NT2/D1 (cell line): ENCODE data around the gene ZNF778.
"Not testable (repeated sequence)": the region's sequence is repeated elsewhere in the genome, so short reads cannot be mapped to it uniquely, and the experiment has no call there.

Source experiments
- DNase-seq: peaks from one replicate; pipeline ENCODE4 v3.0.0-alpha.2; 2011; ENCODE audit warnings: low read depth, low spot score
- H3K27me3 ChIP-seq: 2 replicates; pipeline ENCODE4 v1.6.0; 2011; ENCODE audit warnings: mild to moderate bottlenecking; ENCODE audit not compliant: insufficient read length, insufficient read depth
- H3K36me3 ChIP-seq: 2 replicates; pipeline ENCODE4 v1.6.1; 2011; ENCODE audit warnings: mild to moderate bottlenecking, low read length, mixed read lengths; ENCODE audit not compliant: insufficient read depth, insufficient read length
- H3K4me1 ChIP-seq: 2 replicates; pipeline ENCODE4 v1.5.1; 2011; ENCODE audit not compliant: insufficient read depth, insufficient read length
- H3K4me3 ChIP-seq: 2 replicates; pipeline ENCODE4 v1.5.1; 2011; ENCODE audit warnings: low read depth; ENCODE audit not compliant: insufficient read length
- H3K9ac ChIP-seq: 2 replicates; pipeline ENCODE4 v1.6.0; 2011; ENCODE audit warnings: low read depth; ENCODE audit not compliant: insufficient read length
- H3K9me3 ChIP-seq: 2 replicates; pipeline ENCODE4 v1.5.1; 2011; ENCODE audit warnings: mild to moderate bottlenecking, low read length; ENCODE audit not compliant: insufficient read depth
- SUZ12 ChIP-seq: IDR thresholded peaks from 2 replicates; pipeline ENCODE4 v1.6.1; 2011; ENCODE audit not compliant: insufficient read length, insufficient read depth; ENCODE audit errors: extremely low read depth
- YY1 ChIP-seq: IDR thresholded peaks from 2 replicates; pipeline ENCODE4 v1.6.1; 2011; ENCODE audit not compliant: insufficient read length, insufficient read depth
- ZNF274 ChIP-seq: IDR thresholded peaks from 2 replicates; pipeline ENCODE4 v1.6.1; 2011; ENCODE audit warnings: mild to moderate bottlenecking, low read depth, low read length

Gene ZNF778

DNA sequence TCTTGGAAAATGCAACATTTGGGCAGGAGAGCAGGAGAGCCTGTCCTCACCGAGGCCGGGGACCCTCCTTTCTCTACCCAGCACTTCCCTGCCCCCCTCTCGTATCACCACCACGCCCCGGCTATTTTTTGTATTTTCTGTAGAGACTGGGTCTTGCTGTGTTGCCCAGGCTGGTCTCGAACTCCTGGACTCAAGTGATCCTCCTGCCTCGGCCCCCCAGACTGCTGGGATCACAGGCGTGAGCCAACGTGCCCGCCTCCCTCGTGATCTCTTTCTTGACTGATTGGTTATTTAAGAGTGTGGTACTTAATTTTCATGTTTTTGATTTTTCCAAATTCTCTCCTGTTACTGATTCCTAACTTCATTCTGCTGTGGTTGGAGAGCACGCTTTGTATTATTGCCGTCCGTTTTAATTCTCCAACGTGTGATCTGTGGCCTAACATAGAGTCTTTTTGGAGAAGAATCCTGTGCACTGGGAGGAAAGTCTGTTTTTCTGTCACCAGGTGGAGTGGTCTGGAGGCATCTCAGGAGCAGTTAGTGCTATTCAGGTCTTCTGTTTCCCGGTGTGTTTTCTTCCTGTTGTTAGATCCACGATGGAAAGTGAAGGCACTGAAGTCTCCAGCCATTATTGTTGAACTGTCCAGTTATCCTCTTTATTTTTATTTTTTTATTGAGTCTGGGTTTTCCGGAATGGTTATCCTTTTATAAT is 40.4 kb downstream of the ZNF778 start:
- Histone ChIP-seq H3K4me1 (peaks cover 3% of the 10 kb centered on the region), H3K9me3 (peaks cover 4% of the 10 kb centered on the region; the same call in 1 of the 2 replicates), H3K9ac (peak overlapping the region; percentile 85), H3K36me3 (no peaks in the 10 kb centered on the region), H3K4me3 (peak overlapping the region; percentile 50), H3K27me3 (peaks cover 17% of the 10 kb centered on the region)
- DNase-seq, result no peak
- TF ChIP-seq ZNF274 (no peak), SUZ12 (no peak), YY1 (no peak)

GRCh38 chr16:89259901-89260300 is 42.4 kb downstream of the ZNF778 start:
- H3K4me1 ChIP-seq, H3K36me3 ChIP-seq, H3K4me3 ChIP-seq, H3K9me3 ChIP-seq, H3K9ac ChIP-seq, DNase-seq: not testable (repeated sequence)
- peaks cover 17% of the 10 kb centered on the region for H3K27me3 ChIP-seq

GRCh38 chr16:89261691-89262563 is 44.4 kb downstream of the ZNF778 start:
- Histone ChIP-seq H3K4me1 (no peaks in the 10 kb centered on the region), H3K9me3 (peaks cover 4% of the 10 kb centered on the region; the same call in 1 of the 2 replicates), H3K36me3 (peaks cover 26% of the 10 kb centered on the region), H3K27me3 (peaks cover 11% of the 10 kb centered on the region), H3K9ac (no peak overlapping the region), H3K4me3 (no peak overlapping the region)
- DNase-seq, result no peak
- TF ChIP-seq SUZ12 (no peak), YY1 (no peak), ZNF274 (no peak)

- H3K9me3 ChIP-seq, result peaks cover 4% of the 10 kb centered on the region; the same call in 1 of the 2 replicates
- no peak overlapping the region for H3K9ac ChIP-seq
- TF ChIP-seq SUZ12 (no peak), ZNF274 (no peak), YY1 (no peak)
- H3K4me1 ChIP-seq, result peaks cover under 1% of the 10 kb centered on the region
- no peak for DNase-seq
- H3K36me3 ChIP-seq, result peaks cover 46% of the 10 kb centered on the region
- no peak overlapping the region for H3K4me3 ChIP-seq
- no peaks in the 10 kb centered on the region for H3K27me3 ChIP-seq
Observed at GRCh38 chr16:89264800-89265550, 47.5 kb downstream of the ZNF778 start.

GRCh38 chr16:89265647-89266046 is 48.1 kb downstream of the ZNF778 start:
- Histone ChIP-seq H3K9ac (no peak overlapping the region), H3K4me1 (peaks cover 2% of the 10 kb centered on the region), H3K36me3 (peaks cover 53% of the 10 kb centered on the region), H3K4me3 (no peak overlapping the region), H3K27me3 (no peaks in the 10 kb centered on the region), H3K9me3 (peaks cover 4% of the 10 kb centered on the region; the same call in 1 of the 2 replicates)
- no peak for TF ChIP-seq SUZ12
- DNase-seq, result no peak

DNA sequence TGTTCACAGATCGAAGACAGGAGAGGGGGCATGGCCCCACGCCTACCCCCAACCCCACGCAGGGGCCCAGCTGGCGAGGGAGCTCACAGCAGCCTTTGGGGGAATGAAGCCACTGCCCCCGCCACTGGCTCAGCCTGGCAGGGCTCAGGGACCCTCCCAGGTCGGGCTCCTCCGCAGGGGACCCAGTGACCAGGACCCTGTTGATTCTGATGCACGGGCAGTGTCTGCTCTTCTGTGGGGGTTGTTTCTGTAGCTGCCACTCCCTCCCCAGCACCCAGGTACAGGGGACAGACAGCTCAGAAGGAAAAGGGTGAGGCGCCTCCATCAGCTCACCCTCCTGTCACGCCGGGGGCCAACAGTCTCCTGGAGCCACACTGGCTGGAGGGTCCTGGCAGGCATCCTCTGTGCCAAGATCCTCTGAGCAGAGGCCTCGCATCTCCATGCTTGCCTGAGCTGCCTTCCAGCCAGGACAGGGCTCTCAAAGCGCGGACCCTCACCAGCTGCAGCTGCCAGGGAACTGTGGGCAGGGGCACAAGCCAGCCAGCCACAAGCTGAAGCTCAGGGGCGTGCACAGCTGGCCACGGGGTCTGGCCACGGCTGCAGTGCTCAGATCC is 49.1 kb downstream of the ZNF778 start:
- Histone ChIP-seq H3K4me3 (no peak overlapping the region), H3K4me1 (peaks cover 2% of the 10 kb centered on the region), H3K9ac (no peak overlapping the region), H3K36me3 (peaks cover 62% of the 10 kb centered on the region), H3K9me3 (peaks cover 4% of the 10 kb centered on the region; the same call in 1 of the 2 replicates), H3K27me3 (no peaks in the 10 kb centered on the region)
- no peak for TF ChIP-seq ZNF274
- TF ChIP-seq YY1, result no peak
- TF ChIP-seq SUZ12, result no peak
- DNase-seq, result no peak

DNA sequence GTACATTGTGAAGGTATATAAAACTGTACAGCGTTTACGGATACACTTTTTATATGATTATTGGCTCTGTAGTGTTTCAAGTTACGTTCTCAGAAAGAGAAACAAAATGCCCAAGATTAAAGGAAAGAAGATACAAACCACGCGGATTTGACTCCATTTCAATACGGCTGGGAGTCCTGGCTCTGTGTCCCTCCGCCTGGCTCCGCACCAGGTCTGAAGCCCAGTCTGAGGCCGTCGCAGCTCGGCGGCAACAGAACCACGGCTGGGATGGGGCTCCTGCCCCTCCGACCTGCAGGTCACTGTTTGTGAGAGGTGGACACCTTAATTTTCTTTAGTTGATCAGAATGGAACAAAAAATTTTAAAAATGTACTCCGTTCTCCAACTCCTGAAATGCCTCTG is 50.2 kb downstream of the ZNF778 start:
- H3K9me3 ChIP-seq, DNase-seq, H3K4me1 ChIP-seq, H3K27me3 ChIP-seq, H3K9ac ChIP-seq, H3K4me3 ChIP-seq: not testable (repeated sequence)
- H3K36me3 ChIP-seq, result peaks cover 72% of the 10 kb centered on the region
